GM18517 (cell line): Measurements from ENCODE around the gene CNN1.

Experiments
- ATAC-seq: cut with Tn5 transposase; IDR thresholded peaks from one replicate; pipeline ENCODE4 v1.9.1; 2021; ENCODE audit warnings: mild to moderate bottlenecking, moderate library complexity; ENCODE audit not compliant: unreplicated experiment

CNN1 gene

DNA sequence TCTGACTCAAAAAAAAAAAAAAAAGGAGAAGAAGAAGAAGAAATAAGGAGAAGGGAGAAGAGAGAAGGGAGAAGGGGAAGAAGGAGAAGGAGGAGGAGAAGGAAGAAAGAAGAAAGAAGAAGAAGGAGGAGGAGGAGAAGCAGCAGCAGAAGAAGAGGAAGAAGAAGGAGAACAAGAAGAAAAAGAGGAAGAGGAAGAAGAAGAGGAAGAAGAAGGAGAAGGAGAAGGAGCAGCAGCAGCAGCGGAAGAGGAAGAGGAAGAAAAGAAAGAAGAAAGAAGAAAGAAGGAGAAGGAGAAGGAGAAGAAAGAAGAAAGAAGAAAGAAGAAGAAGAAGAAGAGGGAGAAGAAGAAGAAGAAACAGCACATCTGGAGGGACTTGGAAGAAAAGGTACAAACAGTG is 4.1 kb upstream of the CNN1 start:
- ATAC-seq = no peak

DNA sequence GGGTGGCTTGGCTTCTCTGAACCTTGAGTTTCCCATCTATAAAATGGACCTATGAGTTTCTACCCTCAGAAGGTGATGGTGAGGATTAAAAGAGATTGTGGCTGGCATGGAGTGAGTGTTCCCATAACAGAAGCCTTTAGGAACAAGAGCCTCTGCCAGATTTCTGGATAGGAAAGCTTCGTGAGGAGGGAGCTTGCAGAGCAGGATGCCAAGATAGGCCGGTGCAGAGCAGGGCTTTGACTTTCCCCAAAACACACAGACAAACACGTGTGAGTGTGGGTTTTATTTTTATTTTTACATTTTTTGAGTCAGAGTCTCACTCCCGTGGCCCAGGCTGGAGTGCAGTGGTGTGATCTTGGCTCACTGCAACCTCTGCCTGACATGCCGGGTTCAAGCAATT is 3.7 kb upstream of the CNN1 start:
- no peak for ATAC-seq

DNA sequence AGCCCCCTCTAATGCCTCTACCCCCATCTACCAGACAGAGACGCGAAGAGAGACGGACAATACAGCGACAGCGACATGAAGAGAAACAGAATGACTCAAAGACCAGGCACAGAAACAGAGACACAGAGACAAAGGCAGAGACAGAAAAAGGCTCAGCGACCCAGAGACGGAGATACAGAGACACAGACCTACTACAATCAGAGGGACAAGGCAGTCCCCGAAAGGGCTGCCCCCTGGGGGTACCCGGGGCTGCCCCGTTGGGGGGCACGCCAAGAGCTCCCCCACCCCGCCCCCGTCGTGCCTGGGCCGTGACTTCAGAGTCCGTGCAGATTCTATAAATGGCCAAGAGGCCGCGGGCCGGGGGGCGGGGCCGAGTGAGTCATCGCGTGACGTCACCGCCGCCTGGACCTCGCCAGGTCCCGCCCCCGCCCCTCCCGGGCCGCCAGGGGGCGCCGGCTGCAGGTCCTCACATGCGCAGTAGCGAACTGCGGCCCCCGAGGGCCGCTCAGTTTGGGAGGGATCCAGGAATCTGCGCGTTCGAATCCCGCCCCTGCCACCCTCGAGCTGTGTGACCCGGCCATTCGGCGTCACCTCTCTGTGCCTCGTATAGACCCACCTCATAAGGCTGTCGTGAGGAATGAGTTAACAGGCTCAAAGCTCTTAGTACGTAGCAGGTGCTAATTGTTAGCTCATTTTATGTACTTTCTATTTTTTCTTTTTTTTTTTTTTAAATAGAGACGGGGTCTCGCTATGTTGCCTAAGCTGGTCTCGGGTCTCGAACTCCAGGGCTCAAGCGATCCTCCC is 2.7 kb upstream of the CNN1 start:
- ATAC-seq = peak; percentile 57

DNA sequence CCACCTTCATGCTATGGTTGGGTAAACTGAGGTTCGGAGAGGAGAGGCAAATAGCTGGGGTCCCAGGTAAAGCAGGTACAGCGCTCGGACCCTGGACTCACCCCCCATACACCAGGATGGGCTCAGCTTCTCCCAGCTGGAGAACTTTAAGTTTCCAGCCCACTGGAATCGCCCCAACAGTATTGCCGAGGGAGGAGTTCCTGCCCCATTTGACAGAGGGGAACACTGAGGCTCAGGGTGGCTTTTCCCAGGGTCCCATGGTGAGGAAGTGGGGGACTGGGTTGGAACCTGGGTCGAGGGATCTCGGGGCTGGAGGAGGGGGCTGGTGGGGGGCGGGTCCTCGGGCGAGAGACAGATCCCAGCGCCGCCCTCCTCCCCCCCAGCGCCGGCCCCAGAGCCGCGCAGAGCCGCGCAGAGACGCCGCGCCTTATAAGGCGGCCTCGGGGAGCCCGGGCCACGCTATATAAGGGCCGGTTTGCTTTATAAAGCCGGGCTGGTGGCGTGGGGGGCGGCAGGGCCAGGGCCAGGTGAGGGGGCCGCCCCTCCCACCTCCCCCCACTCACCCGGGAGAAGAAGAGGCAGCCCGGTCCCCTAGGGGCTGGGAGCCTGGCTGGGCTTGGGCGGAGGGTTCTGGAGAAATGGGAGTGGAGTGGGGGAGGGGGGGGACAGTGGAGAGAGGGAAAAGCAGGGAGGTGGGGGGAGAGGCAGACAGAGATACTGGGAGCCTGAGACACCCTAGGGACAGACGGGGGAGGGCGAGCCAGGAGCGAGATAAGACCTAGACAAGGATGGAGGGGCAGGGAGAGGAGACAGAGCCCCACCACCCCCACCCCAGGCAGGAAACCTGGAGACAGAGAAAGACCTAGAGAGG is 1.1 kb downstream of the CNN1 start:
- no peak for ATAC-seq

DNA sequence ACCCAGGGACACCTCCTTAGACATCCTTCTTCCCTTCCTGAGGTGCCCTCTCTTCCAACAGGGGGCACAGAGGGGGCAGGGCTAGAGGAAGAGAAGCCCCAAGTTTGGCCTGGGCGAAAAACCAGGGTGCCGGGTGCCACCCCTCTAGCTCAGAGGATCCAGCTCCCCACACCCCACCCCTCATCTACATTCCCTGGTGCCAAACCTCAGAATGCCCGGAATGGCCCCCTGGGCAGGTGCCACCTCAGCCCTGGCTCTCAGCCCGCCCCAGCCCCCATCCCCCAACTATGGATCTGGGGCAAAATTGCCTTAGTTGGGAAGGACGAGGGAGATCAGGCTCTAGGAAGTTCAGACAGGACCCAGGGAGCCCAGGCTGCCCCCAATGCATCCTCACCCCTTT is 2.0 kb downstream of the CNN1 start:
- ATAC-seq = no peak

DNA sequence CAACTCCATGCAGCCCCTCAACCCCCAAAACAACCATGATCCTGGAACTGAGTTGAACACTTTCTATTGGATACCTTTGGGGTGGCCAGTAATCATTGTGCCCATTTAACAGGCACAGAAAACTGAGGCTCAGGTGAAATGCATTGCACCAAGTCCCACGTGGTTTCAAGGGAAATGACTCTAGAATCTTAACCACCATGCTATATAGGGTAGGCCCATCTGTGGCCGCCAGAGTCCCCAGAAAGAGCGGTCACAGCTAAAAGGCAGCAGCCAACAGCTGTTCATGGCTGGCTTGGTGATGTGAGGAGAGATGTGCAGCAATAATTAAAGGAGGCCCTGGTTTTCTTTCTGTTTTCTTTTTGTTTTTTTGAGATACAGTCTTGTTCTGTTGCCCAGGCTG is 2.6 kb downstream of the CNN1 start:
- no peak for ATAC-seq

DNA sequence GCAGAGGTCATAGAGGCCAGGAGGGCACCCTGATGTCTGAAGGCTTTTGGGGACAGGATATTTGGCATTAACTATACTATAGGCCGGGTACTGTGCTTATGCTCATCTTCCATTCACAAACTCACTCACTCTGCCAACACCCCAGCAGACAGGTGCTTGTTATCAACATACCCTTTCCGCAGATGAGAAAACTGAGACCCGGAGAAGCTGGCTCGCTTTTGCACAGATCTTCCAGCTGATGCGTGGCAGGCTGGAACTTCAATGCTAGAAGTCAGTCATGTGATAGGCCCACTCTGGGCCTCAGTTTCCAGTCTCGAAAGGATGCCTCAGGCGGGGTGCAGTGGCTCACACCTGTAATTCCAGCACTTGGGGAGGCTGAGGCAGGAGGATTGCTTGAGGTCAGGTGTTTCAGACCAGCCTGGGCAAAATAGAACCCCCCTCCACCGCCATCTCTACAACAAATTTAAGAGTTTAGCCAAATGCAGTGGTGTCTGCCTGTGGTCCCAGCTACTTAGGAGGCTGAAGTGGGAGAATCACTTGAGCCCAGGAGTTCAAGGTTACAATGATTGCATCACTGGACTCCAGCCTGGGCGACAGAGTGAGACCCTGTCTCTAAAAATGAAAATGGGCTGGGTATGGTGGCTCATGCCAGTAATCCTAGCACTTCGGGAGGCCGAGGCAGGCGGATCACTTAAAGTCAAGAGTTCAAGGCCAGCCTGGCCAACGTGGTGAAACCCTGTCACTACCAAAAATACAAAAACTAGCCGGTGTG is 9.5 kb downstream of the CNN1 start:
- no peak for ATAC-seq

DNA sequence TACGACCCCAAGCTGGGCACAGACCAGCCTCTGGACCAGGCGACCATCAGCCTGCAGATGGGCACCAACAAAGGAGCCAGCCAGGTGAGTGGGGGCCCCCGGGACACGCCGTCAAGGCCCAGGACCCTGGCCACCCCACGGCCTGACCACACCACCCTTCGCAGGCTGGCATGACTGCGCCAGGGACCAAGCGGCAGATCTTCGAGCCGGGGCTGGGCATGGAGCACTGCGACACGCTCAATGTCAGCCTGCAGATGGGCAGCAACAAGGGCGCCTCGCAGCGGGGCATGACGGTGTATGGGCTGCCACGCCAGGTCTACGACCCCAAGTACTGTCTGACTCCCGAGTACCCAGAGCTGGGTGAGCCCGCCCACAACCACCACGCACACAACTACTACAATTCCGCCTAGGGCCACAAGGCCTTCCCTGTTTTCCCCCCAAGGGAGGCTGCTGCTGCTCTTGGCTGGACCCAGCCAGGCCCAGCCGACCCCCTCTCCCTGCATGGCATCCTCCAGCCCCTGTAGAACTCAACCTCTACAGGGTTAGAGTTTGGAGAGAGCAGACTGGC is 10.8 kb downstream of the CNN1 start:
- ATAC-seq = no peak

DNA sequence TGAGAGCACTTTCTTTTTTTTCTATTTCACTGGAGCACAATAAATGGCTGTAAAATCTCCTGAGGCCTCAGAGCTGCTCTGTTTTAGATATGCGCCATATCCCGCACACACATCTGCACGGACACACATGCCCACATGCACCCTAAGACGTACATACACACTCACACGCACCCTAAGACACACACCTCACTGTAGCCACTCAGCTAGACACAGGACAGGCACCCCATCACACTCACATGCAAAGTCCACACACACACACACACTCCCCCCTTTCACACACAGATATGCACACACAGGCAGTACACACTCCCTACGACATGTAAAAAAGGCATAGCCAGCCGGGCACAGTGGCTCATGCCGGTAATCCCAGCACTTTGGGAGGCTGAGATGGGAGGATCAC is 11.6 kb downstream of the CNN1 start:
- ATAC-seq = no peak

DNA sequence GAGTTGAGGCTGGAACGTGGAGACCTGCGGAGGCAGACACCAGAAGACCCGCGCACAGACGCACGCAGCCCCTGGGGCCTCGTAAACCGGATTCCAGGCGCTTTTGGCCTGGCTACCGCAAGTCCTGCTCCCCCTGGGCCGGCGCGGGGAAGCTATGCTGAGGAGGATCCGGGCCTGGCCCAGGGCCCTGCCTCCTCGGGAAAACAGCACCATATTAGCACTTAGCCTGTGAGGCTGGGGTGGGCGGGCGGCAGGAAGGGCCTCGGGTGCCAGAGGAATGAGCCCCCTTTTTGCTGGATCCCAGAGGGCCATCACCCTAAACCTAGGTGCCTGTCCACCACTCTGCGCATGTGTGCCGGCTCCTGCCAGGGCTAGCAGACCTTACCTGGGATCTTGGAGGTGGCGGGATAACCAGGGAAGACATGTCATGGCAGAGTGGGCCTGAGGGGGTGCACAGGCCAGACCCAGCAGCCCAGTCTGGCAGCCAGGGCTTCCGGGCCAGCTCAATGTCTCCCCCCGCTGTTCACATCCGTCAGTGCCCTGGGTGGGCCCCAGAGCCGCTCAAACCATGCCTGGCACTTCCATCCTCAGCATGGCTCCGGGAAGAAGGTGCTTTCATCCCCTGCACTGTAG is 13.1 kb downstream of the CNN1 start:
- ATAC-seq = no peak

DNA sequence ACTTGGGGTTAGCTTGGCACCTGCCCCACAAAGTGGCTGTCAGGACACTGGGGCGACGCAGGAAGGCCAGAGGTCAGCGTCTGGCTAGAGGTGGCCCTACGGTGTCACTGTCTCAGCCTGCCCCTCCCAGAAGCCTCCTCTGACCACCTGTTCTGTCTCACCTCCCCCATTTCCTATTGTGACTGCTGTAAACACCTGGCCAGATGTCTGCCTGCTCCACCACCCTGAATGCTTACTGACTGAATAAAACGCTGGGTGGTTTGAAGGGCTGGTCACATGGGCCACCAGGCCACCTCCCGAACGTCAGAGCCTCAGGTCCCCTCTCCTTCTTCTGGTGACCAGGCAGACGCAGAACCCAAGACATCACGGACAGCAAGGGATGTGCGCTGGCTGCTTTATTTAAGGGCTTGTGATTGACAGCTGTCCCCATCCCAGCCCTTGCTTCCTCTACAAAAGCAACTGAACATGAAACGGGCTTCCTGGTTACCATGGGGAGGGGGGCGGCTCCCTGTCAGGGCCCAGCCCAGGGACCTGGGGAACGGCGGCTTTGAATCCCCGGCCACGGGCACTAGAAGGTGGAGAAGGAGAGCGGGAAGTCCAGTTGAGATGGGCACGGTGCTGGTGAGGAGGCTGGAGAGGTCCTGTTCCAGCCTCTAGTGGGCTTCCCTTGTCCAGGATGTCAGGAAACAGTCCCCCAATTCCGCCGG is 14.2 kb downstream of the CNN1 start:
- ATAC-seq = no peak

DNA sequence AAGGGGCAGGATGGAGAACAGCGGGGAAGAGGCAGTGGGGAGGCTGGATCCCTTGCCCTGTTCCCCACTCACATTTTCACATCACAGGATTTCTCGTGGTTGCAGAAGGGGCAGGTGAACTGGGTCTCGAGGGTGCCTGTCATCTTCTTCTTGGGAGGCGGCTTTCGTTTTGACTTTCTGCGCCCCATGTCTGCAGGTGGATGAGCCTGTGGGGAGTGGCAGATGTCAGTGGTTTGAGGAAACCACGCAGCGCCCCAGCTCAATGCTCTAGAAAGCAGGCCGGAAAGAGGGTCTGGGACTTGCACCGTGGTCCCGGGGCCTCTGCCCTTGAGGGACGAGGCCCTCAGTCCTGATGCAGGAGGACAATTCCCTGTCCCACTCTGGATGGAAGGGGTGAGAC is 15.5 kb downstream of the CNN1 start:
- no peak for ATAC-seq

DNA sequence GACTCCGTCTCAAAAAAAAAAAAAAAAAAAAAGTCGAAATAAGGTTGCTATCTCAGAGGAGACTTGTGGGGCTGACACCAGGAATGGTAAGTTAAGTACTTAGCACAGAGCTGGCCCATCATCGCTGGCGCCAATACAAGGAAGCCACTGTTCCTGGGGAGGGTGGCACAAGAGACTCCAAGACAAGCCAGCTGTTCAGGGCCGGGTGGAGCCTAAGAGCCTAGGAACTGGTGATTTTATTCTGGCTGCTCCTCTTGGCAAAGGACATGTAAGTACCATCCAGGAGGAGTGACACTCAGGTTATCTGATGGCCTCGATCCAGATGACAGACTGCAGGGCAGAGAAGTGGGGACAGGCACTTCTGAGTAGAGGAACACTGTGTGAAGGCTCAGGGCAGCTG is 16.6 kb downstream of the CNN1 start:
- no peak for ATAC-seq

DNA sequence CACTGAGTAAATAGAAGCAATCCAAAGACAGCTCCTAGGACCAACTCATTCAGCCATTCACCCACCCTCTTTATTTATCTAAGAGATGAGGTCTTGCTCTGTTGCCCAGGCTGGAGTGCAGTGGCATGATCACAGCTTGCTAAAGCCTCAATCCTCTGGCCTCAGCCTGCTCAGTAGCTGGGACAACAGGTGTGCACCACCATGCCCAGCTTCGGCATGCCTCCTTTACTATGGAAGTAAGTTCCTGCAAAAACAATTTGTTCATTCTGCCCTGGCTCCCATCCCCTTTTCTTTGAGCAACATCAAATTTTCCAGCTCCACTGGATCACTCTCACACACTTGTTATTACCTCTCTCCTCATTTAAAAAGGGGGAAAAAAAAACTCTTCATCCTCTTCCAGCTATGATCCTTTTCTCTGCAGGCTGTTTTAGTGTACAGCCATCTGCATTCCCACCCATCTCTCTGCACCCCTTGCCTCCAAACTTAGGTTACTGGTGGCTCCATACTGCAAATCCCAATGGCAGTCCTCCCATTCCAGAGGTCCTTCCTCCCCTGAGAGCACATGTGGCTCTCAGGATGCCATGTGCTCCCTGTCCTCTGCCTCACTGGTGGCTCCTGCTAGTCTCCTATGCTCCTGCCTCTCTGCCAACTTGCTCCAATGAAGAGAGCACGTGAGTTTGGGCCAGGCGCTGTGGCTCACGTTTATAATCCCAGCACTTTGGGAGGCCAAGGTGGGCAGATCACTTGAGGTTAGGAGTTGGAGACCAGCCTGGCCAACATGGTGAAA is 18.2 kb downstream of the CNN1 start:
- ATAC-seq = no peak

DNA sequence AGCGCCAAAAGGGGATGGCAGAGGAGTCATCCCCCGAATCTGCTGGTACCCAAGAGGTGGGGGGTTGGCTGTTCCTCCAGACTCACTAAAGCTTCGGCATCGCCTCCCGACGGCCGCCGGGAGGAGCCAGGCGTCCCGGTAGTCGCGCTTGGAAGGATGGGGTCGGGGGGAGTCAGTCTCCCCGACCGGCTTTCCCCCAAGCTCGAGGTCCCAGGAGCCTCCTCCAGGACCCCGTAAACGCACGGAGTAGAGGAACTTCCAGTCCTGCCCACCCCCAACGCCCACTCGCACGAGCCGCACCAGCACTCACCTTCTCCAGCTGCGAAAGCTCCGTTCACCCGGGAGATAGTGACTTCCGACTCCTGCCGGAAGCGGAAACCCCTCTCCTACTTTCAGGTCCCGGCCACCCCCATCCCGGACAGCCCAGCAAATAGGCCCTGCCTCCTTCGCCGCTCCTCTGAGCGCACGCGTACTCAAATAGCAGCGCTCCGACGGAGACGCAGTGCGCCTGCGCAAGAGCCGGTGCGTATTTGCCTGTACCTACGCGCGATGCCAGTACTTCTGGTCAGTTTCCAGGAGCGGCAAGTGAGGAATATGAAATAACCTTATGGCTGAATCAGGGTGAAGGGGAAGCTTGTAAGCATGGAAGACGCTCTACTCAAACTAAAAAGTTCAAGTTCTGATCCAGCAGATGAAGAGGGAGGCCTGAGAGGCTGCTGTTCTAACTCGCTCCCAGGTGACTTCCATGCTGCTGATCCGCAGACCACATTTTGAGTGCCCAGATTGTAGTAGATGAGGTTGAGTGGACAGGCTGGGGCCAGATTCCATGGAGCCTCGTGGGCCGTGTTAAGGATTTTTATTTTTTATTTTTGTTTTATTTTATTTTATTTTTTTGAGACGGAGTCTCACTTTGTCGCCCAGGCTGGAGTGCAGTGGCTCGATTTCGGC is 20.5 kb downstream of the CNN1 start, which contains the start of gene ELOF1:
Gene ELOF1, minus strand, starts transcription at position 350 of the 948 bp plus-strand sequence. CDS start 4,883 bp downstream, outside the sequence.
- peak; percentile 62 for ATAC-seq

DNA sequence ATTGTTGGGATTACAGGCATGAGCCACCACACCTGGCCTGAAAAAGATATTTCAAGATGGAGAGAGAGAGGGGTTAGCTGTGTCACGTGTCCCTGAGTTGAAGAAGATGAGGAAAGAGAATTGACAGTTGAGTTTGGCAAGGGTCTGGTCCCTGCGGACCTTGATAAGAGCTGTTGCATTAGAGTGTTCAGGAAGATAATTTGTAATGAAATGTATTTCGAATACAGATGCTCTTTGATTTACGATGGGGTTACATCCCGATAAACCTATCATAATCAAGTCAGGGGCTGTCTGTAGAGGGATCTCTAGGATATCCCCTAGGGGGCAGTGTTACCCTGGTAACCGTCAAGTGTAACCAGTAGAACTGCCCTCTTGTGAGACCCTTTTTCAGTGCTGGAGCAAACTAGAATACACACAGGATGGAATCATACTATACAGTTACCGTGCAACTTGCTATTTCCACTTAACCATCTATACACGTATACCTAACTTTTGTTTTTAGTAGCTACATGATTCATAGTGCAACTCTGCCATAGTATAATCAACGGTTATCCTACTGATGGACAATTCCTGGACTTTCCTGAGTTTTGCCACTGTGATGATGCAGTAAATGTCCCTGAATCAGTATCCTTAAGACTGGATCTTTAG is 21.9 kb downstream of the CNN1 start:
- ATAC-seq = peak; percentile 56

DNA sequence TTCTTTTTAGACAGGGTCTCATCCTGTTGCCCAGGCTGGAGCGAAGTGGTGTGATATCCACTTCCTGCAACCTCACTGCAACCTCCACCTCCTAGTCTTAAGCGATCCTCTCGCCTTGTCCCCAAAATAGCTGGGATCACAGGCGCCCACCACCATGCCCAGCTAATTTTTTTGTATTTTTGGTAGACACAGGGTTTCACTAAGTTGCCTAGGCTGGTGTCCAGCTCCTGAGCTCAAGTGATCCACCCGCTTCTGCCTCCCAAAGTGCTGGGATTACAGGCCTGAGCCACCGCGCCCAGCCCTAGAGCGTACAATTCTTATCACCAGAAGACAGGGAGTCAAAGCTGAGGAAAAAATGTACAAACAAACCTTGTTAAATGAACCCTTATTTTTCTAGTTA is 24.9 kb downstream of the CNN1 start:
- ATAC-seq = no peak
